Measurements from ENCODE around the gene ADAT1. TPM values are rescaled to one million over a fixed set of nuclear protein-coding genes. Genes with fewer than 3 reads are reported as not detected.

ADAT1 gene
- polyA plus RNA-seq, 1 of the 3 experiments (the other 2 are of a cell fraction): 51.1 TPM

- Histone ChIP-seq H3K4me3 (ENCODE audit: low read depth in 2 of 2, low read length in 1 of 2) (no peak overlapping the region), H4K20me1 (ENCODE audit: insufficient read depth) (peaks cover 4% of the 10 kb centered on the region; the same call in 1 of the 2 replicates), H3K9me2 (no peaks in the 10 kb centered on the region), H3K9me3 (no peaks in the 10 kb centered on the region), H3K4me1 (ENCODE audit: control insufficient read depth in 1 of 2, insufficient read depth in 2 of 2, low read depth in 1 of 2, low read length in 1 of 2) (peaks cover 5 to 12% of the 10 kb centered on the region in 2 experiments; a peak in 3 of 4 replicates), H3F3A (replicated peaks; ENCODE audit: insufficient read depth) (peaks cover 29% of the 10 kb centered on the region), H3K4me2 (no peak overlapping the region; the same call in 1 of the 2 replicates), H3K36me3 (replicated peaks in 1 of 2; ENCODE audit: control insufficient read depth in 1 of 2, insufficient read depth in 2 of 2, low read length in 1 of 2) (peaks cover 54 to 75% of the 10 kb centered on the region in 2 experiments), H3K79me2 (ENCODE audit: insufficient read depth) (peaks cover 6% of the 10 kb centered on the region; the same call in 1 of the 2 replicates), H3K9ac (no peak overlapping the region), H2AFZ (ENCODE audit: low read depth) (no peak overlapping the region), H3K27ac (ENCODE audit: low read depth in 2 of 2, low read length in 1 of 2) (peak overlapping the region in 1 of 2 experiments; percentile 84; a peak in 2 of 4 replicates), H3K27me3 (ENCODE audit: insufficient read depth) (no peaks in the 10 kb centered on the region)
- DNase-seq: no peak
- no peak for TF ChIP-seq EP300 (IDR thresholded peaks at IDR 0.05; ENCODE audit: borderline replicate concordance in 1 of 2, low read depth in 1 of 2, low read length in 1 of 2)
- no peak for TF ChIP-seq MEF2A (IDR thresholded peaks at IDR 0.05; ENCODE audit: borderline replicate concordance, low read depth)
- POLR2A ChIA-PET: no interaction called here
- CTCF ChIA-PET: interaction anchor here (0.7 kb wide), 1 partner anchor 143 kb away, joined by 3 read pairs; no protein-coding TSS in a partner anchor
- WGBS (ENCODE audit: low lambda C conversion rate): 97% methylated on average over 2 of the region's 2 CpGs
Observed at GRCh38 chr16:75615619-75616018, 7.5 kb downstream of the ADAT1 start.

GRCh38 chr16:75614066-75614897, 8.8 kb downstream of the ADAT1 start:
- ChIA-PET CTCF (no interaction called here), POLR2A (no interaction called here)
- WGBS (ENCODE audit: low lambda C conversion rate): 88% methylated on average over 4 of the region's 4 CpGs
- TF ChIP-seq TCF12 (IDR thresholded peaks at IDR 0.05) (peak; percentile 71), MEF2A (IDR thresholded peaks at IDR 0.05; ENCODE audit: borderline replicate concordance, low read depth) (no peak), JUND (IDR thresholded peaks at IDR 0.05) (peak; percentile 80), TAF1 (IDR thresholded peaks at IDR 0.05; ENCODE audit: borderline replicate concordance, low read depth, low read length) (no peak), FOSL2 (IDR thresholded peaks at IDR 0.05; ENCODE audit: borderline replicate concordance, low read depth) (peak; percentile 81), POLR2AphosphoS5 (IDR thresholded peaks at IDR 0.05; ENCODE audit: low read depth, low read length) (peak; percentile 53; the same call in 1 of the 2 replicates), ELF1 (IDR thresholded peaks at IDR 0.05) (no peak), EZH2phosphoT487 (IDR thresholded peaks at IDR 0.05; ENCODE audit: borderline replicate concordance, low read depth) (no peak), RCOR1 (IDR thresholded peaks at IDR 0.05; ENCODE audit: low read length) (no peak), NRF1 (IDR thresholded peaks at IDR 0.05; ENCODE audit: low read depth, low read length) (no peak), RAD21 (IDR thresholded peaks at IDR 0.05; ENCODE audit: low read length) (no peak), SIN3A (IDR thresholded peaks at IDR 0.05; ENCODE audit: borderline replicate concordance, low read depth, low read length) (no peak), EP300 (IDR thresholded peaks at IDR 0.05; ENCODE audit: borderline replicate concordance in 1 of 2, low read depth in 1 of 2, low read length in 1 of 2) (peak in 1 of 2 experiments; percentile 59; a peak in 2 of 4 replicates), RFX5 (IDR thresholded peaks at IDR 0.05; ENCODE audit: low read length) (no peak; the same call in 1 of the 2 replicates), RXRA (IDR thresholded peaks at IDR 0.05; ENCODE audit: borderline replicate concordance, low read depth) (peak; percentile 50), CTCF (IDR thresholded peaks at IDR 0.05) (no peak), FOXJ3 (CRISPR knock-in tag; IDR thresholded peaks at IDR 0.05) (no peak), CHD2 (IDR thresholded peaks at IDR 0.05; ENCODE audit: low read length, partially characterized antibody) (no peak), SMC3 (IDR thresholded peaks at IDR 0.05; ENCODE audit: low read depth, low read length) (no peak), GABPA (IDR thresholded peaks at IDR 0.05; ENCODE audit: low read depth) (no peak), MXI1 (IDR thresholded peaks at IDR 0.05; ENCODE audit: low read depth, low read length) (no peak)
- TF ChIP-seq, protein P1, sequence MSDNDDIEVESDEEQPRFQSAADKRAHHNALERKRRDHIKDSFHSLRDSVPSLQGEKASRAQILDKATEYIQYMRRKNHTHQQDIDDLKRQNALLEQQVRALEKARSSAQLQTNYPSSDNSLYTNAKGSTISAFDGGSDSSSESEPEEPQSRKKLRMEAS (IDR thresholded peaks at IDR 0.05; ENCODE audit: low read depth): peak; percentile 46; the same call in 1 of the 2 replicates
- TF ChIP-seq, protein P2, sequence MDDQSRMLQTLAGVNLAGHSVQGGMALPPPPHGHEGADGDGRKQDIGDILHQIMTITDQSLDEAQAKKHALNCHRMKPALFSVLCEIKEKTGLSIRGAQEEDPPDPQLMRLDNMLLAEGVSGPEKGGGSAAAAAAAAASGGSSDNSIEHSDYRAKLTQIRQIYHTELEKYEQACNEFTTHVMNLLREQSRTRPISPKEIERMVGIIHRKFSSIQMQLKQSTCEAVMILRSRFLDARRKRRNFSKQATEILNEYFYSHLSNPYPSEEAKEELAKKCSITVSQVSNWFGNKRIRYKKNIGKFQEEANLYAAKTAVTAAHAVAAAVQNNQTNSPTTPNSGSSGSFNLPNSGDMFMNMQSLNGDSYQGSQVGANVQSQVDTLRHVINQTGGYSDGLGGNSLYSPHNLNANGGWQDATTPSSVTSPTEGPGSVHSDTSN (IDR thresholded peaks at IDR 0.05): peak; percentile 60
- TF ChIP-seq, protein P3, sequence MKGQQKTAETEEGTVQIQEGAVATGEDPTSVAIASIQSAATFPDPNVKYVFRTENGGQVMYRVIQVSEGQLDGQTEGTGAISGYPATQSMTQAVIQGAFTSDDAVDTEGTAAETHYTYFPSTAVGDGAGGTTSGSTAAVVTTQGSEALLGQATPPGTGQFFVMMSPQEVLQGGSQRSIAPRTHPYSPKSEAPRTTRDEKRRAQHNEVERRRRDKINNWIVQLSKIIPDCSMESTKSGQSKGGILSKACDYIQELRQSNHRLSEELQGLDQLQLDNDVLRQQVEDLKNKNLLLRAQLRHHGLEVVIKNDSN (IDR thresholded peaks at IDR 0.05; ENCODE audit: borderline replicate concordance, low read depth): no peak

More at GRCh38 chr16:75614066-75614897, 8.8 kb downstream of the ADAT1 start:
- DNase-seq: no peak
- Histone ChIP-seq H3K9me2 (no peaks in the 10 kb centered on the region), H3K9ac (no peak overlapping the region), H3F3A (replicated peaks; ENCODE audit: insufficient read depth) (peaks cover 29% of the 10 kb centered on the region), H2AFZ (ENCODE audit: low read depth) (no peak overlapping the region), H3K4me3 (ENCODE audit: low read depth in 2 of 2, low read length in 1 of 2) (no peak overlapping the region), H4K20me1 (ENCODE audit: insufficient read depth) (peaks cover 4% of the 10 kb centered on the region; the same call in 1 of the 2 replicates), H3K9me3 (no peaks in the 10 kb centered on the region), H3K4me1 (ENCODE audit: control insufficient read depth in 1 of 2, insufficient read depth in 2 of 2, low read depth in 1 of 2, low read length in 1 of 2) (peaks cover 0 to 11% of the 10 kb centered on the region in 2 experiments; a peak in 1 of 4 replicates), H3K27ac (ENCODE audit: low read depth in 2 of 2, low read length in 1 of 2) (peak overlapping the region; percentile 14 to 84; a peak in 3 of 4 replicates), H3K79me2 (ENCODE audit: insufficient read depth) (peaks cover 6% of the 10 kb centered on the region; the same call in 1 of the 2 replicates), H3K4me2 (0 out of 2 replicates have a peak overlapping the region, but pooled peaks have one; percentile 55), H3K36me3 (replicated peaks in 1 of 2; ENCODE audit: control insufficient read depth in 1 of 2, insufficient read depth in 2 of 2, low read length in 1 of 2) (peaks cover 45 to 75% of the 10 kb centered on the region in 2 experiments), H3K27me3 (ENCODE audit: insufficient read depth) (no peaks in the 10 kb centered on the region)
